GM19328 (cell line): ENCODE results near the gene NGDN.

Experiments used
- ATAC-seq: cut with Tn5 transposase; IDR thresholded peaks from one replicate; pipeline ENCODE4 v1.9.1; 2021; ENCODE audit warnings: mild to moderate bottlenecking, moderate library complexity; ENCODE audit not compliant: unreplicated experiment

Gene NGDN

DNA sequence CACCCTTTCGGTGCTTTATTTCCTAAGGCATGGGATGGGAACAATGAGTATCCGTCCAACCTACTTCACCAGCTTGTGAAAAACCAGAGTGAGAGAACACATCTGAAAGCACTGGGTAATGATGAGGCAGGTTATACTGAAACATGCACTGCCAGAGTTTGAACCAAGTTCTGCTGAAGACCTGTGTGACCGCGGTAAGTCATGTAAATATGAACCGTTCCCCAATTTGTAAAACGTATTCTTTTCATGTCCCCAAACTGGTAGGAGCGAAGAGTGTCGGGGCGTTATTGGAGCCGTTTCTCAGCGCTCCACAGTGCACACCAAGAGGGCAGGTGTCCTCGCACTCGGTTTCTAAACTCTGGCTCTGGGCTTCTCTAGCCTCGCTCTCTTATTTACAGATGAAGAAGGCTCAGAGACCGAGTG is 788 bp upstream of the NGDN start:
- no peak for ATAC-seq

DNA sequence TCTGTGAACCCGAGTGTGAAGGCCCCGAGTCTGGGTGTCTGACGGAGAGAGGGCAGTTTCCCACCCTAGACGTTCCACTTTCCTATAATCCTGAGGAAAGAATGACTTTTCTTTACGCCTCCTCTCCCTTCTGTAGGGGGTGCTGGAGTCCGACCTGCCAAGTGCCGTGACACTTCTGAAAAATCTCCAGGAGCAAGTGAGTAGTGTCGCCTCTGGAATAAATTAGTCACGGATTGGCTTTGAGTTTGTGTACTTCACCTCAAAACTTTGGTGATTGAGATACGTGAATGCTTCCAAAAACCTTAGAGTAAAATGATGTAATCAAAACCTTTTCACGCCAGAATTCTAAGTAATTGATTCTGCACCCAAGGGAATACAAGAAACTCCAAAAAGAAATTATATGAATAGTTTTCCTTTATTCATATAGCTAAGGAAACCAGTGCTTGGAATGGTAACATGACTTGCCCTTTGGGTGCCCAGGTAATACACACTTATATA is 452 bp downstream of the NGDN start:
- ATAC-seq: peak; percentile 4

DNA sequence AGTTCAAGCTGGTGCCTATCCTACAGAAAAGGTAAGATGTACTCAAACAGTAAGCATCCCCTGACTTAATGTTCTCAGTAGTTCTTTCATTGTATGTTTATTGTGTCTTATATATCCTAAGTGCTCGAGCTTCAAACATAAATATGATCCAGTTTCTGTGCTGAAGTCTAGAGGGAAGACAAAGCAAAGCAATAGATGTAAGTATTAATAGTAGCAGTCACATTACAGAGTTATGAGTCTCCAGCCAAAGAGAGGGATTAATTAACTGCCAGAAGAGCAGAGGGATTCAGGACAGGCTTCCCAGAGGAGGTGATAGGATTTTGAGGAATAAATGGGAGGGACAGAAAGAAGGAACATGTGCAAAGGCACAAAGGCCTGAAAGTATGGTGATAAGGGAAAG is 1.4 kb downstream of the NGDN start:
- no peak for ATAC-seq

DNA sequence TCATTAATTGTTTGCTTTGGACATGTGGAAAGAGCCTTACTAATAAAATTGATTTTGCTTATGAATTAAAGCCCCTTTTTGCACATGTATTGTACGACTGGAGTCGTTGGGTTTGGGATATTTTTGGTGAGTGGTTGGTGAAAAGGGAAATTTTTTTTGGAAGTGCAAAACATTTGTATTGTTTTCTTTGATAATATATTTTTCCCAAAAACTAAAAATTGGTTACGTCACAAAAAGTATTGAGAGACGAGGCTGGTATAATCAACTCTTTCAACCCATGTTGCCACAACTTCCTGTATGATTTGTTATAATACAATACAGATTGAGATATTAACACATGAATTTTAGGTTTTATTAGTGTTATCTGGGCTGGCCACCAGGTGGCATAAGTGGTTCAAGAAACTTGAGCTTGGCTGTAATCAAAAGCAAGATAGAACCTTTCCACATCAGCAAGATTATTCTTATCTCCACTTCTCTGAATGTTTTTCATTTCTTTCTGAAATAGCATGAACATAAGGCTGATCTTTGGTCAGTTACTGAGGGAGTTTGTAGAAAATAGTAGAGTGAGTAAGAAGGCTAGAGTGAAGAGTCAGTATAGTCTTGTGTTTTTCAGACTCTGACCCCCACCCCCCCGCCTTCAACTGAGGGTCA is 8.7 kb downstream of the NGDN start:
- no peak for ATAC-seq

DNA sequence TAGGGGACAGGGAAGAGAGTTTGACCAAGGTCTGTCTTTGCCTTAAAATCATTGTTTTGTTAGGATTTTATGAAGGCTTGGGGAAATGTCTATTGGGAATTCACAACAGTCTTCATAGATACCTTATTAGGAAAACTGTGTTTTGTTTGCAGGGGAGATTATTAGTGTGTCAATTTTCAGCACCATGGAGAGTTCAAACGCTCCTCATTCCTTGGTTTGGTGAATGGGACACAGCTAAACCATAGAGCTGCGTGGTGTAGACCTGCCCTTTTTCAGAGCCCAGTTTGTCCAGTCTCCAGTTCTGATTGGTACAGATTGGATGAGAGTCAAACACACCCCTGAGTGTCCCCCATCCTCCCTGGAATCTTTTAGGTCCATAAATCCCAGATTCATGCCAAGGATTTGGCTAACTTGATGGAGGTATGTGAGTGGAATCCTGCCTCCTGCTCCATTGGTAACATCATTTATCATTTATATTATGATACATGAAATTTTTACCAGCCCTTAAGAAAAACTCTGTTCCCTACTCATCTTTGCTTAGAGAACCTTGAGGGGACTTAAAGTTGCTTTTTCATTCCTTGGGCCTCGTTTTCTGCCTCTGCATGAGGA is 12.0 kb downstream of the NGDN start:
- ATAC-seq: no peak

DNA sequence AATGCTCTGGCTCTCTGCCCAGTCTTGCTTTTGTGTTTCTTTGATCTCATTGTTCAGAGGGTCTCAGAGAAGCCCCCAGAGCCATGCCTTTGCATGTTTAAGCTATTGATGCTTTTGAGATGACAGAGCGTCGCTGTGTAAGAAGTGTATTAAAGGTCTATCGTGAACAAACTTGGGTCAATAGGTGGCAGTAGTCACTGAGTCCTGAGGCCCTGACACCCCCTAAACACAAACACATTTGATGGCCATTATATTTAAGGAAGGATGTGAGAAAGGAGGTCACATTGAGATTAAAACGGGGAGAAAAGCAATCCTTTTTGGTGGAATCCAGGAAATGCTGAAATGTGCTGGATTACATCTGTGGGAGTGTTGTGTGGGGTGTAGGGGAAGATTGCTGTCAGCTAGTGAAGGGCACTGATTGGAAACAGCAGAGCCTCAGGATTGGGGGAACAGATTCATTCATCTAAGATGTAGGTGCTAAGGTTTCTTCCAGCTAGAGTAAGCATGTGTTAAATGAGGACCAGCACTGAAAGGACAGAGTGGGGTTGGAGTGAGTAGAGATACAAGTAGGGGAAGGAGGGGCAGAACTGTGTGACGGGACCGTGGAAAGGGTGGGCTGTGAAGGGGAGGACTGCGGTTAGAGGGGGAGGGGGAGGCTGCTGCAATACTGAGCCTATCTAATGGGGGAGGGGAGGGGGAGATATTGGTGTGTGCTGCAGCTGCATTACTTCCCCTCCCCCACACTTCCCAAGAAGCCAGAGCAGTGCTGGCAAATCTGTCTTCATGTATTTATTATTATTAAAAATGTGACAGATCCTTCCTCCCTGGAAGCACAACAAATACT is 12.7 kb downstream of the NGDN start:
- no peak for ATAC-seq

DNA sequence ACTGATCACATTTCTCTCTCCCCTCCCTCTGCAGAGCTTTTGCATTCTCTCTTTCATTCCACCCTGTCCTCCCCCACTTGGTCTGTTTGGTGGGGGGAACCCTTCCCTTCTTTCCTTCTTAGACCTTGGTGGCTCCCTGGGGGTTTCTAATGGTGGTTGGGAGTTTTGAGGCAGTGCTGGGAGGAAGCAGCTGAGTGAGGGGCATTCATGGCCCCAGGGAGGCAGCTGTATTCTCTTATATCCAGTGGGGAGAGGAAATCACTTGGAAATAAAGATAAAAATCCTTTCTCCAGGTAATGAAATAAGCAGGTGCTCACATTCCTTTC is 13.3 kb downstream of the NGDN start:
- ATAC-seq: no peak

DNA sequence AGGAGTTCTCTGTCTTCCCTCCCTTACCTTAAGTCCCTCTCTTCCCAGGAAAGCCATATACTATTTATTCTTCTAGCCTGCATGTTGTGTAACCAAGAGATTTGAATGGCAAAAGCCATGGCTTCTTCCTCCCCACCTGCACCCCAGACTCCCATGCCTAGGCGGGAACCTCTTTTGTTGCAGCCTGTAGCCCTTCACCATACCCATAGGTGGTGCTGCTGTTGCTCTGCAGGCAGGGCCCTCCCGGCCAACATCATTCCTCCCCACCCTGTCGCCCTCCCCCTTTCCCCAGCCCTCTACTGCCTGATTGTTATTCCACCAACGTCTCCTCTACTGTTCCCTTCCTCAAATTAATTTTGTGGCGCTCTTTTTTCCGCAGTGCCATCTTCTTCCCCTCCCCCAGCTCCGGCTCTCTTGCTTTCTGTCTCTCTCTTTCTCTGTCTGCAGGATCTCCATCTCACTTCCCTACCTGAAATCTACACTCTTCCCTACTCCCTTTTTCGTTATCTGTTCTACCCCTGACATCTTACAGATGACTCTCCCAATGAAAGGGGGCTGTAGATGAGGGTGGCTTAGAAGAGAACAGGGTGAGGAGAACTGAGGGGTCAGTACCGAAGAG is 13.8 kb downstream of the NGDN start:
- no peak for ATAC-seq

DNA sequence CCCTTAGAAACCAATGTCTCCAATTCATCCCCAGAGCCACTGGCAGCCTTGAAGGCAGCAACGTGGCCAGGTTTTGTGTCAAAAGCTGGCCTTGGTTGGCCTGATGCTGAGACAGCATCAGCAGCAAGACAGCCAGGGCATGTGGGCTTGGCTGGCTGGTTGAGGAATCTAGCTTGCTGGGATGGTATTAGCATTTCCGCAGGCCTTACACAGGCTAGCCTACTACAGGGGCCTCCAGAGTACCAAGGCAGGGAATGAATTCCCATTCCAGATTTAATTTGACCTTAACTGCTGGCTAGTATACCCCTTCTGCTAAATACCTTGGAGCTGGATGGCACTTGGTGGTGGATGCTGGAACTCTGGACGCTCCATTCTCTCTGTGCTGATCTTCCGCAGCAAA is 15.8 kb downstream of the NGDN start:
- no peak for ATAC-seq

DNA sequence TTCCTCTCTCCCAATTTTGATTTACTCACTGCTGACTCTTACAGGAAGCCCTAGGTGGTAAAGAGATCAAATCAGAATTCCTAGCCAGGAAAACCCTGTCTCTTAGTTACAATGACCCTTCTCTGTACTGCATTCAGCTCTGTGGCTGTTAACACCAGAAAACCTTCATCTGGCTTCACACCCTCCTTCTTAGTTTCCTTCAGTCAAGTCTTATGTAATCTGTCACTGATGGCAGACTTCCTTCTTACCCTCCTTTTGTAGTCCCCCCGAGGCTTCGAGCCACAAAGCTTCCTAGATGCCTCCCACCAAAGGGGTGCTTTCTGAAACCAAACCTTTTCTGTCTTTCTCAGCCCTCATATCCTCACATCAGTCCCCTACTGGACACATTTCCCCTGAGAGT is 16.5 kb downstream of the NGDN start:
- no peak for ATAC-seq

DNA sequence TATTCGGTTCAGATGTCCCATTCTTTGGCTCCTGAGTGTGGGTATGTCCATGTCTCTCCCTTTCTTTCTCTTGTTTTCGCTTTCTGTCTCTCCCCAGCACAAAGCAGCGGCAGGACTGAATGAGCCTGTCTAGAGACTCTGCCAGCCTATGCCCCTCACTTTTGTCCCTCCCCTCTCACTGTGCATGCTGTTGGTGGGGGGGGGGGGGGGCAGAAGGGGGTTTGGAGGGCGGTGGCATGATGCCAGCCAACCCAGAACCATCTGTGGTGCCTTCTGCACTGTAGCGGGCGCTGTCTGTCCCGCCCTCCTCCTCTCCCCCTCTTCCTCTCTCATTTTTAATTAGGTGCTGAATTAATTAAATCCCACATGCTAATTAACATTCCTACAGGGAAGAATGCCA is 17.7 kb downstream of the NGDN start:
- ATAC-seq: no peak

DNA sequence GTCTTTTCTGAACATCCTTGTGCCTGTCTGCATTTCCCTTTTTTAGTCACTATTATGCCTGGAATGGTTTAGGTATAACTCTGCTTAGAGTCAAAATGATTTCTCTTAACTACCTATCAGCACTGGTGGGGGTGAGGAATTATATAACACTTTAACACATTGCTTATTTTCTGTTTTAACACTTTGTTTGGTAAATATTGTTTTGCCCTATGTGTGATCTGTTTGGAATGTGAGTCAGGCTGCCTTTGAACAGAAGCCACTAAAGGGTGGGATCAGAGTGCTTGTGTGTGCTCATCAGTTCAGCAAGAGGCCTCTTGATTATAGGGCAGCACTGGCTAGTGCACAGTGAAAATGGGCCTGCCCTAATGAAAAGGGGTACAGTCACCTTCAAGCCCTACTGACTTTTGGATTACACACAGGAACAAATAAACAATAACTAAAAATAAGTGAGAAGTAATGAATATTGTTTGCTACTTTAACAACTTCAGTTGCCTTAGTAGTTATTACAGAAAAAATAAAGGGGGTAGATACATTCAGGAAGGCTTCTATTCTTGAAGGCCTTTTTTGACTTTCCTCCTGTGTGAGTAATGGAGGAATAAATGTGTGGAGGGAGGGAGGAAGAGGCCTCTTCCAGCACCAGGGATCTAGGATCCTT is 23.2 kb downstream of the NGDN start:
- ATAC-seq: no peak

DNA sequence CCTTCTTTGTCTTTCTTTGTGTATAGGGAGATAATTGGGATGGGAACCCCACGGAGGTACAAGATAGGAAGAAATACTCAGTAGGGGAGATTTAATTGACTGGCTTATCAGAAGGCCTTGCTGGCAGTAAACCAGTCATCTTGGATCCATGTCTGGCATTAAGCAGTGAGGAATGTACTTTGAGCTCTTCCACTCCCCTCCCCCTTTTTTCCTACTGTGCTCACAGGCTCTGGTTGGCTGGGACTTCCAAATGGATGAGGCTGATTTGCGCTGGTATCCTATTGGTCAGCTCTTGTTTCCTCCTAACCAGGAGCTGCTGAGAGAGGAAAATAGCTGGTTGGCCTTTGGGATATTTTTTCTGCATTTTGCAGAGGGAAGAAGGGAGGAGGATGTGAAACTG is 24.7 kb downstream of the NGDN start:
- no peak for ATAC-seq

DNA sequence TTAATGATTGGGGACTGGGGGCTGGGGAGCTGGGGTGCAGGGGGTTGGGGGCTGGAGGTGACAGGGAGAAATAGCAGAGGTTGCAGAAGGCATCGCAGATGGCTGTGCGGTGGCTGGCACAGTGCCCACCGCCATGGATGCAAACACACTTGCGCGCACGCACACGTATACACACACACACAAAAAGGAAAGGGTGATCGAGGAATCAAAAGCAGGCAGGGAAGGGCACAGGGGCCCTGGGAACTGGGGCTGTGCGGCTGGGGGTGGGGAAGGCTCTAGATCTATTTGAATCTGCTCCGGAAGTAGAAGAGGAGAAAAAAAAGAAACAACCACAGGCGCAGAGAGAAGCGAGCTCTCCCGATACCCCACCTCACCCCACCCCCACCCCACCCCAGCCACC is 42.7 kb downstream of the NGDN start:
- ATAC-seq: no peak

DNA sequence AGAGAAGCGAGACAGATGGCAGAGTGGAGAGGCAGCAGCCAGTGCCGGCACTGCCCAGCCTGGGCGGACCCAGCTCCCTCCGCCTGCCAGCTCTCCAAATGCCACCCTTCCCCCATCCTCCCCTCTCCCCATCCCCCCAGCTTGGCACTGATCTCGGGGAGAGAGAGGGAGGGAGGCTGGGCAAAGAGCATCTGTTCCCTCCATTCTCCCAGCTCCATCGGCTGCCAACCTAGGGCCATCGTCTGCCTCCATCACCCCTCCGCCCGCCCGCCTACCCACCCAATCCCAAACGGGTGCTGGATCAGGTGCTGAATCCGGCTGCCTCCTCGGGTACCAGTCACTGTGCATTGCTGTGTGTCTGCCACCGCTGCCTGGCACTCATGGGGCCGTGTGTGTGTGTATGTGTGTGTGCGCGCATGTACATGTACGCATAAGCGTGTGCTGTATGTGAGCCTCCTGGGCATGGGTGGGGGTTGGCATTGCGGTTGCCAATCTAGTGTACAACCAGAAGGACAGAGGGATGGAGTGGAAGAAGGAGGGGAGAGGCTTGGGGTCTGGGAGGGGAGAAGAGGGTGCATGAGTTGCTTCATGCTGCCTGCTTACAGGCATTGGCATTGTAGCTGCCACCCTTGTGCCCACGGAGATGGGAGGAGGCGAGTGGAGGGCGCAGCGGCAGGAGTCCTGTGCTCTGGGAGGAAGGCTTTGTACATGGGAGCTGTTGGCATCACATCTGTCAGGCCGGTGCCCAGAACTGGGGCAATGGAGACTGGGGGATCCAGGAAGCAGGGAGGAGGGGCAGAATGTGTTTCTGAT is 43.7 kb downstream of the NGDN start:
- no peak for ATAC-seq

DNA sequence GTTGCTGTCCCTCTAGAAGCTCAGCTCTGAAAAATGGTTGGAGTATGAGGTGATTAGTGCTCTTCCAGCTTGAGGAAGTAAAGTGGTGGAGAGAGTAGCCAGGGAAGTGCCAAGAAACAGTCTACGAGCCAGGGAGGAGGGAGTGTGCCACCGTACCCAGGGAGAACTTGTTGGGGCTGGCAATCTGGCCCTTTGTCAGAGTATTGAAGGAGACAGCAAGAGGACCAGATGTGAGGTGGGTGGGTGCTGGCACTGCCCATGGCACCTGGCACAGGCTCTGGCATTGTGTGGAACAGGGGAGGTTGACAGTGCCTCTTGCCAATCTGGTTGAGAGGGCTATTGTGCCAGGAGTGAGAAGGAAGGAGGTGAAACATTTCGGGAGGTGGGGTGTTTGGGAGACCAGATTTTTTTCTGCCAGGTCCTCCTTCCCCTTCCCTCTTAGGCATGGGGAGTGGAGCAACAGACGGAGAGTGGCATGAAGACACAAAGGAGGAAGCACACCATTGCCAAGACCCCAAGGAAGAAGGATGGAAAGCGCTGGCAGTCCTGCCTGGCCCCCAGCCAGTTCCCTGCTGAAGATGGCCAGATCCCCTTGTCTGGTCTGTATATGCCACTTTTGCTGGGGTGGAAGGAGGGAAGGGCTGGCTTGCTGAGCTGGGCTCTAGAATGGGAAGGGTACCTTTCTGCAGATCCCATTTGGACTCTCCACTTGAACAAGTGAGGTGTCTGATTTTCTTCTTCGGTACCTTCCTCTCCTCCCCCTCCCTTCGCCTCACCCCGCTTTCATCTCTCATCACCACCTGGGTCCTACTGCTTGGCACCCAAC is 44.5 kb downstream of the NGDN start:
- no peak for ATAC-seq

DNA sequence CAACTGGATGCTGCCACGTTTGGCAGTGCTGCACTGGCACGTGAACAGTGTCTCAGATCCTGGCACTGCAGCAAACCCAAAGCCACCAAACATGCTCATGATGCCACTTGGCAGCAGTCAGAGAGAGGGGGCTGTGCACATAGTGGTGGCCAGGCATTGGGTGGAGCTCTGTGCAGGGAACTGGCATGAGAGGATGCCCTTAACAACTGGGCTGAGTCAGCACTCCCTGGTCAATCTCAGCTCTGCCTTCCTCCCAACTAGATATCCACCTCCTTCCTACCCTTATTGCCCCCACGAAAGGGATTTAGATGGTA is 45.1 kb downstream of the NGDN start:
- ATAC-seq: no peak

DNA sequence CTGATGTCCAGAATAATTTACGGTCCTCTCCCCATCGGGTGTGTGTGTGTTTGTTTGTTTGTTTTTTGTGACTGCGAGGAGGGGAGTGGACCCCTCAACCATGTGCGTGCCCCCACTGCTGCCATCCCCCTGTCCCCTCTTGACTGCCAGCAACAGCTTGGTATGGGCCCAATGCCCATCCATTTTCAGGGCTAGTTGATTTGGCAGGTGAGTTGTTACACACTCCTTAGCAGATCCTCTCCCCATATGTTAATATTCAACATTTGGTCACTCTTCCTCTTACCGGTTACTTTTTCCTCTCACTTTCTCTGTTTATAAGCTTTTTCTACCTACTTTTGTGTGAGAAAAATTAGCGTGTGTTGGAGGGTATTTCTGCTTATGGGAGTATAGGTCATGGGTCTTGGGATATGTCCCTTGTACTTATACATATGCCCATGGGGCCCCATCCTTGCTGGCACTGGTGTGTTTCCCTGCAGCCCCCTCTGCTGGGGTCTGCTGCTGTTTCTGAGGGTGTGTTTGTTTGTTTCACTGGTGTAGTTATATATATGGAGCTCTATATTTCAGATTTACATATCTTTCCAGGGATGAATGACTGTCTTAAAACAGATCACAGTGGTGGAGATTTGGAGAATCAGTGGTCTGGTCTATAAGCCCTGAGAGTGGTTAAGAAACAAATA is 48.3 kb downstream of the NGDN start:
- ATAC-seq: no peak

DNA sequence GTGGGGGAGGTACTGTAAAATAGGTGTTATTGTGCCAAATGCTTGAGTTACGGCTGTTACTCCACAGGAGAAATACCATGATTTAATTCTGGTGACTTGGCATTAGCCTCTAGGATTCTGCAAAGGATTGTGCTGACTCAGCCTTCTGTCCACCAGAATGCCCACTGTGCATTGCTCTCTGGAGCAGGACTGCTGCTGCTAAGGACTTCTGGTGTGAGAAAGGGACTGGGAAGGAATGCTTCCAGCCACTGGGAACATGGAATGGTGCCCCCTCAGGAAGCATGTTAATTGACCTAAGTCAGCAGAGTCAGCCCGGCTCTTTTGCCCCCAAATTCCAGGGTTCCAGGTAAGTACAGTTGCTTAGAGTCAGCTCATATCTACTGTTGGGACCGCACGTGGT is 49.2 kb downstream of the NGDN start:
- no peak for ATAC-seq
